ENCODE results near the gene PRKG1. TPM values are rescaled to one million over a fixed set of nuclear protein-coding genes. Genes with fewer than 3 reads are reported as not detected.

PRKG1 gene
- total and polyA plus RNA-seq, 2 of the 4 experiments (the other 2 are of a cell fraction), result 3.5 to 18.3 TPM

- 0 out of 4 replicates have a peak, but pooled peaks cover 0 to 3% of the 10 kb centered on the region in 2 experiments for H3K79me1 ChIP-seq (ENCODE audit: low read depth in 1 of 2, low read length in 2 of 2)
- no peak overlapping the region for H3K14ac ChIP-seq (replicated peaks; ENCODE audit: low read depth, low read length)
- WGBS, 2 experiments (ENCODE audit: extremely low coverage in 2 of 2, insufficient read length in 1 of 2), result no CpG with 5 or more reads among the region's 5 CpGs
- H3K23ac ChIP-seq (ENCODE audit: low read depth, low read length), result no peak overlapping the region
- H3K9me3 ChIP-seq (ENCODE audit: control insufficient read depth, insufficient read depth, low read length), result no peaks in the 10 kb centered on the region
- H4K20me1 ChIP-seq (ENCODE audit: insufficient read depth, low read length), result no peaks in the 10 kb centered on the region
- no peak overlapping the region for H4K5ac ChIP-seq (ENCODE audit: low read depth, low read length)
- ChIA-PET POLR2A (ENCODE audit: unreplicated experiment) (no interaction called here), CTCF (no interaction called here)
- H3K36me3 ChIP-seq (ENCODE audit: control insufficient read depth, insufficient read depth, low read length), result no peaks in the 10 kb centered on the region
- no peak overlapping the region for H2AFZ ChIP-seq (replicated peaks; ENCODE audit: low read length, poor library complexity)
- no peak overlapping the region for H3K4me2 ChIP-seq (ENCODE audit: low read depth, low read length)
- no peaks in the 10 kb centered on the region for H3K27me3 ChIP-seq (ENCODE audit: control insufficient read depth, insufficient read depth, low read length)
- BruUV-seq (replicated peaks), result no TSS peak
- H4K91ac ChIP-seq (ENCODE audit: insufficient read depth, low read depth, low read length), result no peak overlapping the region
- no peak overlapping the region for H3K4me3 ChIP-seq (ENCODE audit: insufficient read depth, low read depth, low read length)
- DNase-seq (no peak), ATAC-seq (ENCODE audit: low read depth) (no peak)
- no peak overlapping the region for H4K8ac ChIP-seq (ENCODE audit: low read depth in 2 of 2, low read length in 2 of 2)
- H3K9me1 ChIP-seq (ENCODE audit: insufficient read depth, low read length), result no peaks in the 10 kb centered on the region
- H2BK15ac ChIP-seq (ENCODE audit: low read depth, low read length), result no peak overlapping the region
- H3K4me1 ChIP-seq (ENCODE audit: control insufficient read depth, insufficient read depth, low read length), result no peaks in the 10 kb centered on the region; the same call in 1 of the 2 replicates
- no peak overlapping the region for H3K4ac ChIP-seq (ENCODE audit: low read depth, low read length)
- TF ChIP-seq, protein P1, sequence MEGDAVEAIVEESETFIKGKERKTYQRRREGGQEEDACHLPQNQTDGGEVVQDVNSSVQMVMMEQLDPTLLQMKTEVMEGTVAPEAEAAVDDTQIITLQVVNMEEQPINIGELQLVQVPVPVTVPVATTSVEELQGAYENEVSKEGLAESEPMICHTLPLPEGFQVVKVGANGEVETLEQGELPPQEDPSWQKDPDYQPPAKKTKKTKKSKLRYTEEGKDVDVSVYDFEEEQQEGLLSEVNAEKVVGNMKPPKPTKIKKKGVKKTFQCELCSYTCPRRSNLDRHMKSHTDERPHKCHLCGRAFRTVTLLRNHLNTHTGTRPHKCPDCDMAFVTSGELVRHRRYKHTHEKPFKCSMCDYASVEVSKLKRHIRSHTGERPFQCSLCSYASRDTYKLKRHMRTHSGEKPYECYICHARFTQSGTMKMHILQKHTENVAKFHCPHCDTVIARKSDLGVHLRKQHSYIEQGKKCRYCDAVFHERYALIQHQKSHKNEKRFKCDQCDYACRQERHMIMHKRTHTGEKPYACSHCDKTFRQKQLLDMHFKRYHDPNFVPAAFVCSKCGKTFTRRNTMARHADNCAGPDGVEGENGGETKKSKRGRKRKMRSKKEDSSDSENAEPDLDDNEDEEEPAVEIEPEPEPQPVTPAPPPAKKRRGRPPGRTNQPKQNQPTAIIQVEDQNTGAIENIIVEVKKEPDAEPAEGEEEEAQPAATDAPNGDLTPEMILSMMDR (conservative IDR thresholded peaks at IDR 0.05; ENCODE audit: low read depth, low read length), result no peak
- TF ChIP-seq SMC3 (IDR thresholded peaks at IDR 0.05; ENCODE audit: low read depth, low read length), result no peak
- TF ChIP-seq POLR2A (IDR thresholded peaks at IDR 0.05; ENCODE audit: low read depth, low read length), result no peak
- TF ChIP-seq USF2 (IDR thresholded peaks at IDR 0.05; ENCODE audit: low read depth, low read length), result no peak
- TF ChIP-seq CHD1 (IDR thresholded peaks at IDR 0.05; ENCODE audit: low read depth, low read length), result no peak
- TF ChIP-seq NFE2L2 (IDR thresholded peaks at IDR 0.05; ENCODE audit: low read depth, low read length), result no peak
- no peak for TF ChIP-seq MXI1 (IDR thresholded peaks at IDR 0.05; ENCODE audit: borderline replicate concordance, low read depth, low read length)
- no peak for TF ChIP-seq BHLHE40 (IDR thresholded peaks at IDR 0.05; ENCODE audit: low read depth, low read length)
- no peak for TF ChIP-seq MAFK (IDR thresholded peaks at IDR 0.05; ENCODE audit: low read depth, low read length)
- TF ChIP-seq RCOR1 (IDR thresholded peaks at IDR 0.05; ENCODE audit: insufficient replicate concordance, low read length), result no peak
- no peak for TF ChIP-seq RFX5 (IDR thresholded peaks at IDR 0.05; ENCODE audit: low read depth, low read length)
- TF ChIP-seq FOS (IDR thresholded peaks at IDR 0.05; ENCODE audit: low read depth, low read length), result no peak
- TF ChIP-seq, protein P2, sequence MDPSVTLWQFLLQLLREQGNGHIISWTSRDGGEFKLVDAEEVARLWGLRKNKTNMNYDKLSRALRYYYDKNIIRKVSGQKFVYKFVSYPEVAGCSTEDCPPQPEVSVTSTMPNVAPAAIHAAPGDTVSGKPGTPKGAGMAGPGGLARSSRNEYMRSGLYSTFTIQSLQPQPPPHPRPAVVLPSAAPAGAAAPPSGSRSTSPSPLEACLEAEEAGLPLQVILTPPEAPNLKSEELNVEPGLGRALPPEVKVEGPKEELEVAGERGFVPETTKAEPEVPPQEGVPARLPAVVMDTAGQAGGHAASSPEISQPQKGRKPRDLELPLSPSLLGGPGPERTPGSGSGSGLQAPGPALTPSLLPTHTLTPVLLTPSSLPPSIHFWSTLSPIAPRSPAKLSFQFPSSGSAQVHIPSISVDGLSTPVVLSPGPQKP (IDR thresholded peaks at IDR 0.05; ENCODE audit: borderline replicate concordance, low read depth, low read length), result no peak
- H3K9ac ChIP-seq (ENCODE audit: low read depth, low read length), result no peak overlapping the region
- H3K27ac ChIP-seq (ENCODE audit: insufficient read depth, low read length), result no peak overlapping the region
- no peak overlapping the region for H2BK20ac ChIP-seq (ENCODE audit: low read depth, low read length)
- dilution Hi-C loops (cut with HindIII; ENCODE audit: low sequenced_read_pairs, unreplicated experiment) (no loop called here), intact Hi-C loops (cut with micrococcal nuclease) (no loop called here), in situ Hi-C loops (cut with MboI; ENCODE audit: low sequenced_read_pairs) (no loop called here)
- H2BK120ac ChIP-seq (ENCODE audit: low read depth, low read length), result no peak overlapping the region
- no peak overlapping the region for H3K56ac ChIP-seq (ENCODE audit: extremely low read depth, insufficient read depth, low read length)
- H2AK9ac ChIP-seq (replicated peaks; ENCODE audit: low read depth, low read length, poor library complexity), result no peak overlapping the region
- H3K18ac ChIP-seq (ENCODE audit: low read depth, low read length), result no peak overlapping the region
- no peak overlapping the region for H2AK5ac ChIP-seq (ENCODE audit: low read depth, low read length)
- H2BK5ac ChIP-seq (ENCODE audit: low read depth, low read length, poor library complexity, severe bottlenecking), result no peak overlapping the region
Observed at GRCh38 chr10:52053497-52053896, 979.2 kb downstream of the PRKG1 start.
